ENCODE data around the gene WIZ.

WIZ gene

GRCh38 chr19:15456441-15456840 is 6.7 kb upstream of the WIZ start:
- Histone ChIP-seq H3K4me1 (ENCODE audit: control insufficient read depth, insufficient read depth, low read depth, low read length) (peaks cover 19% of the 10 kb centered on the region), H2BK12ac (ENCODE audit: low read length in 2 of 2) (no peak overlapping the region), H4K91ac (ENCODE audit: low read length) (no peak overlapping the region), H3K27ac (ENCODE audit: low read length, poor library complexity, severe bottlenecking) (no peak overlapping the region), H3K18ac (ENCODE audit: low read depth in 1 of 2, low read length in 2 of 2) (no peak overlapping the region), H2BK5ac (ENCODE audit: low read depth, low read length, poor library complexity, severe bottlenecking) (no peak overlapping the region), H3K9ac (ENCODE audit: low read length) (no peak overlapping the region), H4K8ac (ENCODE audit: low read length) (no peak overlapping the region), H3K79me1 (replicated peaks; ENCODE audit: low read length, poor library complexity, severe bottlenecking) (no peaks in the 10 kb centered on the region), H3K23ac (ENCODE audit: low read length in 2 of 2) (no peak overlapping the region), H3K27me3 (ENCODE audit: control insufficient read depth in 1 of 2, insufficient read depth in 1 of 2, low read length in 2 of 2) (peaks cover 45 to 75% of the 10 kb centered on the region in 2 experiments), H3K36me3 (ENCODE audit: control insufficient read depth in 1 of 2, insufficient read depth in 2 of 2, low read depth in 1 of 2, low read length in 2 of 2) (no peaks in the 10 kb centered on the region), H2AK5ac (ENCODE audit: low read length, severe bottlenecking) (no peak overlapping the region), H3K9me3 (ENCODE audit: control insufficient read depth, low read length) (no peaks in the 10 kb centered on the region), H3K4me2 (ENCODE audit: low read length, poor library complexity, severe bottlenecking) (no peak overlapping the region), H3K14ac (ENCODE audit: low read length in 2 of 2) (no peak overlapping the region), H2BK15ac (ENCODE audit: low read depth, poor library complexity, severe bottlenecking) (no peak overlapping the region), H3K4ac (ENCODE audit: low read depth in 1 of 2, low read length in 2 of 2) (no peak overlapping the region), H2AFZ (ENCODE audit: low read depth, low read length) (no peak overlapping the region), H2BK120ac (ENCODE audit: low read depth, low read length) (no peak overlapping the region), H3K4me3 (ENCODE audit: insufficient read depth in 1 of 2, low read depth in 1 of 2, low read length in 2 of 2) (no peak overlapping the region)
- 56% methylated on average over 14 of the region's 14 CpGs for WGBS
- no peak for DNase-seq

- Histone ChIP-seq H3K27me3 (ENCODE audit: control insufficient read depth in 1 of 2, insufficient read depth in 1 of 2, low read length in 2 of 2) (peaks cover 45 to 71% of the 10 kb centered on the region in 2 experiments), H2BK120ac (ENCODE audit: low read depth, low read length) (no peak overlapping the region), H4K91ac (ENCODE audit: low read length) (no peak overlapping the region), H2AK5ac (ENCODE audit: low read length, severe bottlenecking) (no peak overlapping the region), H3K4me1 (ENCODE audit: control insufficient read depth, insufficient read depth, low read depth, low read length) (peaks cover 19% of the 10 kb centered on the region), H3K9me3 (ENCODE audit: control insufficient read depth, low read length) (no peaks in the 10 kb centered on the region), H2BK12ac (ENCODE audit: low read length in 2 of 2) (no peak overlapping the region), H2BK15ac (ENCODE audit: low read depth, poor library complexity, severe bottlenecking) (no peak overlapping the region), H3K4ac (ENCODE audit: low read depth in 1 of 2, low read length in 2 of 2) (no peak overlapping the region), H3K79me1 (replicated peaks; ENCODE audit: low read length, poor library complexity, severe bottlenecking) (no peaks in the 10 kb centered on the region), H3K4me3 (ENCODE audit: insufficient read depth in 1 of 2, low read depth in 1 of 2, low read length in 2 of 2) (no peak overlapping the region), H3K18ac (ENCODE audit: low read depth in 1 of 2, low read length in 2 of 2) (no peak overlapping the region), H3K4me2 (ENCODE audit: low read length, poor library complexity, severe bottlenecking) (no peak overlapping the region), H2BK5ac (ENCODE audit: low read depth, low read length, poor library complexity, severe bottlenecking) (no peak overlapping the region), H3K14ac (ENCODE audit: low read length in 2 of 2) (no peak overlapping the region), H3K27ac (ENCODE audit: low read length, poor library complexity, severe bottlenecking) (no peak overlapping the region), H4K8ac (ENCODE audit: low read length) (no peak overlapping the region), H3K23ac (ENCODE audit: low read length in 2 of 2) (no peak overlapping the region), H3K9ac (ENCODE audit: low read length) (no peak overlapping the region), H2AFZ (ENCODE audit: low read depth, low read length) (no peak overlapping the region), H3K36me3 (ENCODE audit: control insufficient read depth in 1 of 2, insufficient read depth in 2 of 2, low read depth in 1 of 2, low read length in 2 of 2) (no peaks in the 10 kb centered on the region)
- 85% methylated on average over 9 of the region's 9 CpGs for WGBS
- no peak for DNase-seq
Measured at GRCh38 chr19:15455996-15456395, 6.2 kb upstream of the WIZ start.

GRCh38 chr19:15453906-15454860 is 4.4 kb upstream of the WIZ start:
- Histone ChIP-seq H2AK5ac (ENCODE audit: low read length, severe bottlenecking) (no peak overlapping the region), H2BK12ac (ENCODE audit: low read length in 2 of 2) (no peak overlapping the region), H3K4me2 (ENCODE audit: low read length, poor library complexity, severe bottlenecking) (no peak overlapping the region), H3K27ac (ENCODE audit: low read length, poor library complexity, severe bottlenecking) (no peak overlapping the region), H3K27me3 (ENCODE audit: control insufficient read depth in 1 of 2, insufficient read depth in 1 of 2, low read length in 2 of 2) (peaks cover 38 to 53% of the 10 kb centered on the region in 2 experiments), H2BK15ac (ENCODE audit: low read depth, poor library complexity, severe bottlenecking) (no peak overlapping the region), H4K91ac (ENCODE audit: low read length) (no peak overlapping the region), H3K79me1 (replicated peaks; ENCODE audit: low read length, poor library complexity, severe bottlenecking) (peaks cover 1% of the 10 kb centered on the region), H3K4me3 (ENCODE audit: insufficient read depth in 1 of 2, low read depth in 1 of 2, low read length in 2 of 2) (no peak overlapping the region), H3K9me3 (ENCODE audit: control insufficient read depth, low read length) (no peaks in the 10 kb centered on the region), H3K23ac (ENCODE audit: low read length in 2 of 2) (no peak overlapping the region), H2BK5ac (ENCODE audit: low read depth, low read length, poor library complexity, severe bottlenecking) (no peak overlapping the region), H3K4ac (ENCODE audit: low read depth in 1 of 2, low read length in 2 of 2) (no peak overlapping the region), H2AFZ (ENCODE audit: low read depth, low read length) (no peak overlapping the region), H3K18ac (ENCODE audit: low read depth in 1 of 2, low read length in 2 of 2) (no peak overlapping the region), H4K8ac (ENCODE audit: low read length) (peak overlapping the region; percentile 29), H2BK120ac (ENCODE audit: low read depth, low read length) (no peak overlapping the region), H3K9ac (ENCODE audit: low read length) (no peak overlapping the region), H3K14ac (ENCODE audit: low read length in 2 of 2) (no peak overlapping the region), H3K36me3 (ENCODE audit: control insufficient read depth in 1 of 2, insufficient read depth in 2 of 2, low read depth in 1 of 2, low read length in 2 of 2) (no peaks in the 10 kb centered on the region), H3K4me1 (ENCODE audit: control insufficient read depth, insufficient read depth, low read depth, low read length) (peaks cover 26% of the 10 kb centered on the region)
- no peak for DNase-seq
- 88% methylated on average over 17 of the region's 17 CpGs for WGBS

GRCh38 chr19:15453091-15453578 is 3.4 kb upstream of the WIZ start:
- H3K4ac ChIP-seq (ENCODE audit: low read depth in 1 of 2, low read length in 2 of 2), result peak overlapping the region in 1 of 2 experiments; percentile 14
- no peak overlapping the region for H2BK5ac ChIP-seq (ENCODE audit: low read depth, low read length, poor library complexity, severe bottlenecking)
- peak overlapping the region; percentile 46 to 82 for H3K4me3 ChIP-seq (ENCODE audit: insufficient read depth in 1 of 2, low read depth in 1 of 2, low read length in 2 of 2)
- H3K4me1 ChIP-seq (ENCODE audit: control insufficient read depth, insufficient read depth, low read depth, low read length), result peaks cover 30% of the 10 kb centered on the region
- H3K27me3 ChIP-seq (ENCODE audit: control insufficient read depth in 1 of 2, insufficient read depth in 1 of 2, low read length in 2 of 2), result peaks cover 34 to 49% of the 10 kb centered on the region in 2 experiments
- H2BK15ac ChIP-seq (ENCODE audit: low read depth, poor library complexity, severe bottlenecking), result peak overlapping the region; percentile 13
- H3K27ac ChIP-seq (ENCODE audit: low read length, poor library complexity, severe bottlenecking), result no peak overlapping the region
- peak; percentile 48 for DNase-seq
- peak overlapping the region; percentile 81 for H4K91ac ChIP-seq (ENCODE audit: low read length)
- H2BK12ac ChIP-seq (ENCODE audit: low read length in 2 of 2), result no peak overlapping the region
- H2BK120ac ChIP-seq (ENCODE audit: low read depth, low read length), result no peak overlapping the region
- peak overlapping the region; percentile 55 to 89 for H3K18ac ChIP-seq (ENCODE audit: low read depth in 1 of 2, low read length in 2 of 2)
- H3K9ac ChIP-seq (ENCODE audit: low read length), result peak overlapping the region; percentile 80
- H3K4me2 ChIP-seq (ENCODE audit: low read length, poor library complexity, severe bottlenecking), result peak overlapping the region; percentile 77
- peak overlapping the region; percentile 16 for H2AFZ ChIP-seq (ENCODE audit: low read depth, low read length)
- peaks cover 0 to 2% of the 10 kb centered on the region in 2 experiments for H3K36me3 ChIP-seq (ENCODE audit: control insufficient read depth in 1 of 2, insufficient read depth in 2 of 2, low read depth in 1 of 2, low read length in 2 of 2)
- H4K8ac ChIP-seq (ENCODE audit: low read length), result peak overlapping the region; percentile 81
- peak overlapping the region in 1 of 2 experiments; percentile 3 for H3K14ac ChIP-seq (ENCODE audit: low read length in 2 of 2)
- WGBS, result 5% methylated on average over 33 of the region's 44 CpGs
- H2AK5ac ChIP-seq (ENCODE audit: low read length, severe bottlenecking), result no peak overlapping the region
- peaks cover 2% of the 10 kb centered on the region for H3K79me1 ChIP-seq (replicated peaks; ENCODE audit: low read length, poor library complexity, severe bottlenecking)
- no peaks in the 10 kb centered on the region for H3K9me3 ChIP-seq (ENCODE audit: control insufficient read depth, low read length)
- H3K23ac ChIP-seq (ENCODE audit: low read length in 2 of 2), result no peak overlapping the region
